Stimulated activated CD4-positive, alpha-beta T cell treated with anti-CD3 and anti-CD28 coated beads, TNF-alpha, amount 100 ng/mL, for 48 hours (primary cell): ENCODE measurements around the gene DAW1.
"Not testable (repeated sequence)": the region's sequence is repeated elsewhere in the genome, so short reads cannot be mapped to it uniquely, and the experiment has no call there.

ENCODE experiments used
- DNase-seq, 3 donors: peaks; one replicate each; pipeline ENCODE4 v3.0.0-alpha.2; 2020; ENCODE audit warnings: low read depth in 3 of 3

Gene DAW1

DNA sequence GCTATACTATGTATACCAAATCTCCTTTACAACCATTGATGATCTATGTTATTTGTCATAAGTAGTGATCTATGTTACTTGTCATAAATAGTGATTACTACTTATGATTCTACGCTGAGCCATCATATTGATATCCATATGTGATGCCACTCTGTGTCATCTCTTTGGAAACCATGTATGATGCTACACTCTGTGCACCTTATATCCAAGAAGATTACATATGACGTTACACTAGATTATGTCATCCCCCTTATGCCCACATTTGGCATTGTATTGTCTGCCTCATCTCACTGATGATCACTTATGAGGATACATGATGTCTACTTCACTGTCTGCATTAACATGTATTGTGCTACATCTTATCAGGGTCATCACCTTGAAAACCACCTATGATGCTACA is 42.9 kb downstream of the DAW1 start:
- DNase-seq: no peak

DNA sequence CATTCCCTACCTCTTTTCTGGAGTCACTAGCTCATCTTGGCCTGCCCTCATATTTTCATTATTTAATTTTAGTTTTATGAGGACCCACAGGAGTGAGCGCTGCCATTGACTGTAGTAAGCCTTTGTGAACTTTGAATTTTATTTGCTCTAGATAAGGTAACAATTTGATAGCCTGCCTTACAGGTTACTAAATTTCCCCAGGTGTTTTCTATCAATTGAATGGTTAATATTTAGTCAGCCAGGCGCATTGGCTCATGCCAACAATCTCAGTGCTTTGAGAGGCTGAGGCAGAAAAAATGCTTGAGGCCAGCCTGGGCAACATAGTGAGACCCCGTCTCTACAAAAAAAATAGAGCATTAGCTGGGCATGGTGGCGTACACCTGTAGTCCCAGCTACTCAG is 50.2 kb downstream of the DAW1 start:
- DNase-seq: no peak

DNA sequence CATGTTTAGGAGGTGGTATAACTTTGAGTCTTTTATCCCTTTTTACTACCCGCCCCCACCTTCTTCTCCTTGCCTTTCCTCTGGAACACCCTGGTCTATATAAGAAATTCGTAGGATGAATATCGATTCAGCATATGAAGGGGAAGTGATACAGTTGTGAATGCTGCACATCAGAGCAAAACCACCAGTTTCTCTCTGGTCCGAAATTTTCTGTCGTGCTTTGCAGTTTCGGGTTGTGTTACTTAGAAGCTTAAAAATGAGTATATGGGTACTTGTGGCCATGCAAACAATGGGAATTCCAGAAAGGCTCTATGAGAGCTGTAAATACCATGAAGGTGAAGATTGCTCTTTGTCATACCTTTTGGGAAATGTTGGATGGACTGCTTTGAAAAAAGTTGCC is 60.6 kb downstream of the DAW1 start:
- no peak for DNase-seq

DNA sequence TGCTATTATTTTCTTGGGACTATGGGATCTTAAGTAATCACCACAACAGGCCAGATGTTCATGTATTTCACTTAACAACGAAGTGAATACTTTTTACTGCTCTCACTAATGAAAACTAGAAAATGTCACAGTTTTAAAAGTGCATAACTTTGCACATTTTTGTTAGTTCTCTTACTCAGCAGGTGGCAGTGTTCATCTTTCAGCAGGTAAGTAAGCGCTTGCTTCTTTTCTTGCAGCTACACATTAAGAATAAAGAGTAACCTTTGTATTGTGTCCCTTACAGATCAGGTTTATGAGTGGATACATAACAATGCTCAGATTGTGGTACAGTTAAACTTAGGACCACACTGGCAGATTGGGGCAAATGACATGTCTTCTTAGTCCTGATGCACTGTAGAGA is 61.0 kb downstream of the DAW1 start:
- no peak for DNase-seq

DNA sequence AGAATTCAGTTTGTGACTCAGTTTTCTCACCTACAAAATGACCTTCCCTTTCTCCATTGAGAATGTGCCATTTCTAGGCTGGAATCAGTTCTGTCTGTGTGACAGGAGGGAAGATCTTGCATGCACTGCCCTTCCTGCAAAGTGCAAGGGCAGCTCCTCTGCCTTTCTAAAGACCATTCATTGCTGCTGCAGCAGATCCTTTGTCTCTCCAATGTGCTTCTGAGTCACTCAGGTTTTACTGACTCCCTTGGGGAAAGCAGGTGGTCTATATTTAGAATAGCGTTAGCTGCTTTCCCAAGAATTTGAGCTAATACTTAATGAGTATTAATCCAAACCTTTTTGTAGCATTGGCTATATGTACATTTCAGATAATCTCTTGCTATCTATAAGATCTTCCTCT is 62.5 kb downstream of the DAW1 start:
- no peak for DNase-seq

DNA sequence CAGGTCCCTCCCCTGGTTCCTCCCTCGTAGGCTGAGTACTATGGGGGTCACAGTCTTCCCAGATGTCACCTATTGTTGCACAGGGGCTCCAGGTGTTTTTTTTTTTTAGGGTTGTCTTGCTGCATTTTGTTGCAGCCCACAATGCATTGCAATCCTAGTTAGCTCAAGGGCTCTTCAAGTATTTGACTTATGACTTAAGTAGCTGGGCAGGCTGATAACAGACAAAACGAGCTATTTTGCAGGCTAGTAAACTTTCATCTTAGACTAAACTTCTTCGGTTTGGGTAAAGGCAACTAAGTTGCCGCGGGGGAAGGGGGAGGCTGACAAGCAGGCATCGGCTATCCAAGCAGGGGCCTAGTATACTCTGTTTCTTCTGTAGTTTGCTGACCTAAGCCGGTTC is 64.8 kb downstream of the DAW1 start:
- DNase-seq: not testable (repeated sequence)

DNA sequence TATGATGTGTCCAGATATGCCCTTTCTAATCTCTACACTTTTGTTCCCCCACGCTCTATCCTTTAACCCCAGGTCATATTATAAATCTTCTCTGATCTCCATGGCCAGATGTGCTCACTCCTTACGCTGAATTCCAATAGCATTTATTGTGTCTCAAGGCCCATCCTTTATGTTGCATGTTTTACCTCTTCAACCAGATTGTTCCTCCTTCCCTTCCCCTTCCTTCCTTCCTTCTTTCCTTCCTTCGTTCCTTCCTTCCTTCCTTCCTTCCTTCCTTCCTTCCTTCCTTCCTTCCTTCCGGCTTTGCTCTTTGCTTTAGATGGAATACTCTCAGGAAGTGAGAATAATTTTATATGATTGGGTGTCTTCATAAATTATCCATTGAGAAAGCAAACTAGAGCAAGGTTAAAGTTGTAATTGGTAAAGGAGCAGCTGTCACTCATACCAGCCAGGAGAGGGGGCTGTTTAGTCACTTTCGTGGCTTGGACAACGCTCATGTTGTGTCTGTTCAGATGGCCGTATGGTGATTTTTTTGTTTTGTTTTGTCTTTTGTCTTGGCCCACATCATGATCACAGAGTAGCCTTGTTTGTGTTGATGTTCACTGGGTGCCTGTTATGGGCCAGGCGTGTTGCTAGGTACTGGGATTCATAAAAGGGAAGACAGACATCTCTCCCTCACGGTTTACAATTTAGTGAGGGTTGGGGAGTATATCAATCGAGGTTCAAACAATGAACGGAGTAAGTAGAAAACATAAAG is 68.0 kb downstream of the DAW1 start:
- no peak for DNase-seq

DNA sequence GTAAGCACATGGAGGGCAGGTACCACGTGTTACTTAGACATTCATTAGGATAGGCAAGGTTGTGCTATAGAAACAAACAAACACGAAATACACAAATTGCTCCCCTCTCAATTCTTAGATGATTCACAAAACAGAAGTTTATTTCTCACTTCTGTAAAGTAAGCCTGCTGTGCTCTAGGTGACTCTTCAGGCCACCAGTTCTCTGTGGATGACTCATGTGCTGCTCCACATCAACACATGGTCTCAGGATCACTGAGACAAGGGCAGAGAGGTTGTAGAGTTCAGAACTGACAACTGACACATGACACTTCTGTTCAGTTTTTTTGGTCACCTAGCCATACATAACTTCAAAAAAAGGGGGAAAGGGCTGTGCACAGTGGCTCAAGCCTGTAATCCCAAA is 70.6 kb downstream of the DAW1 start:
- no peak for DNase-seq

DNA sequence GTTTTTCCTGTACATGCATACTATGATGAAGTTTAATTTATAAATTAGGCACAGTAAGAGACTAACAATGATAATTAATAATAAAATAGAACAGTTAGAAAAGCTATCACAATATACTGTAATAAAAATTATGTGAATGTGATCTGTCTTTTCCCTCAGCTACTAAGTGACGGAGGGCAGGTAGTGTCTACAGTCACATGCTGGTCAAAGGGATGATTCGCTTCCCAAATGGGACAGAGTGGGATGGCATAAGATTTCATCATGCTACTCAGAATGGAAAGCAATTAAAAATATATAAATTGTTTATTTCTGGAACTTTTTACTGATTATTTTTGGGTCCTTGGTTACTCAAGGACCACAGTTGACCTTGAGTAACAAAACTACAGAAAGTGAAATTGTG is 71.5 kb downstream of the DAW1 start:
- no peak for DNase-seq

DNA sequence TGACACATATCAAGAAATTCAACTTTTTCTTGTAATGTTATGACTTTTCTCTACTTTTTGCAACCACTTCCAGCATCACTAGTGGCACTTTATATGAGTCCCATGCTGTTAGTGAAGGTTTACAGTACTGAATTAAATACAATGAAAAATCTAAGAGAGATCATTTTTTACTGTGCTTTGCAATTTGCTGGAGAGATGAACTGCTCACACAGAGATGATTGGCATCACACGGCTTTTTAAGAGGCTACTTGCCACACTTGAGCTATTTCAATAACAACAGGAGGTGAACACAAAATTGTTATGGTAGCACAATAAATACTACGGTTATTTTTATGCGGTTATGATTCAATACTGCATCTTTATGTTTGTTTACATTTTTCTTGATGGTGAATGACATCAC is 88.9 kb downstream of the DAW1 start:
- no peak for DNase-seq

DNA sequence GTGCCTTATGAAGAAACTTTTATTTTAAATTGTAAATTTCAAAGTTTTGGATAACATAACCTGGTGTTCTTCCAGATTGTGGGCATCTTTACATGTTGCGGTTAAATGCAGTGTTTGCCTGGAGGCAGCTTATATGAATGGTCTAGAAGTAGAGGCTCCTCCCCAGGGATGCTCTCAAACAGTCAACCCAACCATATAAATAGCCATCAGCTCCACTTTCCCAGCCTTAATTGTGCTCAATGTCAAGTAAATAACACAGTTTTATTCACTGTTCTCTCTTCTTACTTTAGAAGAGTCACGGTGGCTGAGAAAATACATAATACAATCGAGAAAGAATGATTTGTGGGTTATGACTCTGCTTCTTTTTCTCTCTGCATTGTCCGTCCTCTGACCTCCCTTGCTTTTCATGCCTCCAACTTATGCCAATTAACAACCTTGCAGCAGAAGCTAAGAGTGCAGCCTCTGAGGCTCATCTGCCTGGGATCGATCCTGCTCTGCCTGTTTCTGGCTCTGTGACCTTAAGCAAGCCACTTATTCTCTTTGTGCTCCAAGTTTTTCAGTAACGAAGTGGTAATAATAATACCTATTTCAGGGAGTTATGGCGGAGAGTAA is 100.3 kb downstream of the DAW1 start:
- no peak for DNase-seq

DNA sequence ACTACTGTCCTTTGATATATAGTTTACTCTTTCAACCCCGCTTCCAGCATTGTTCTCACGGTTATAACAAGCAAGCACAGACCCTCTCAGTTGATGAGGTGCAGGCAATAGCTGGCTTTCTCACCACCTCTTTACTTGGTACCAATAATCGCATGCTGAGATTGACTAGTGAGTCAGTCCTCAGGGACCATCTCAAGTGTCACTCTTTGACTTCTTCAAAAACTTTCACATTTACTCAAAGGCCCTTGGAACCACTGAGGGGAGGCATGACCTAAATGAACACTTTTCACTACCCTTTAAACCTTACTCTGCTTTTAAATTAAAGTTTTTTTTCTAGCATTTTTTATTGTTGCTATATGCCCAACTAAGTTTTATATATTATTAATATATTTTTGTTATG is 101.8 kb downstream of the DAW1 start:
- DNase-seq: no peak
